GM12878 (cell line): ENCODE results near the gene CNR2. TPM values are rescaled to one million over a fixed set of nuclear protein-coding genes. Genes with fewer than 3 reads are reported as not detected.

Source experiments
- BCL11A ChIP-seq: IDR thresholded peaks from 2 replicates; pipeline ENCODE4 v1.6.1; 2011; ENCODE audit warnings: low read depth, low read length
- CREM ChIP-seq: IDR thresholded peaks from 2 replicates; pipeline ENCODE4 v1.6.1; 2014; ENCODE audit warnings: antibody characterized with exemption, low read depth
- EGR1 ChIP-seq, 2 experiments: IDR thresholded peaks; 1 replicate in 1 of 2; 2 replicates in 1 of 2; pipeline ENCODE4 v1.6.1; 2011 to 2012; ENCODE audit warnings: low read depth in 2 of 2, low read length in 2 of 2, borderline replicate concordance in 1 of 2, mild to moderate bottlenecking in 1 of 2, moderate library complexity in 1 of 2
- FOS ChIP-seq: IDR thresholded peaks from 3 replicates; pipeline ENCODE4 v1.6.1; 2011; ENCODE audit warnings: borderline replicate concordance; ENCODE audit not compliant: insufficient read length; ENCODE audit errors: extremely low read depth
- FOXM1 ChIP-seq: IDR thresholded peaks from 2 replicates; pipeline ENCODE4 v1.6.1; 2012; ENCODE audit warnings: low read depth, mild to moderate bottlenecking, inconsistent platforms, low read length, moderate library complexity
- GABPA ChIP-seq: IDR thresholded peaks from 2 replicates; pipeline ENCODE4 v1.6.1; 2014; ENCODE audit warnings: antibody characterized with exemption, low read depth, mild to moderate bottlenecking, inconsistent platforms
- MTA3 ChIP-seq: IDR thresholded peaks from 2 replicates; pipeline ENCODE4 v1.6.1; 2012; ENCODE audit warnings: low read length, inconsistent platforms, borderline replicate concordance
- NR2C2 ChIP-seq: IDR thresholded peaks from 2 replicates; pipeline ENCODE4 v1.6.1; 2011; ENCODE audit warnings: borderline replicate concordance, low read depth; ENCODE audit not compliant: control insufficient read depth, insufficient read length
- PAX5 ChIP-seq: IDR thresholded peaks from 2 replicates; pipeline ENCODE4 v1.6.1; 2011; ENCODE audit warnings: low read depth, low read length, borderline replicate concordance
- POU2F2 ChIP-seq: IDR thresholded peaks from 3 replicates; pipeline ENCODE4 v1.6.1; 2011; ENCODE audit warnings: low read depth, mild to moderate bottlenecking, low read length, borderline replicate concordance
- RCOR1 ChIP-seq: conservative IDR thresholded peaks from 2 replicates; pipeline ENCODE4 v1.6.1; 2012; ENCODE audit warnings: low read depth, low read length, improper control_type of control experiment
- YY1 ChIP-seq: IDR thresholded peaks from 2 replicates; pipeline ENCODE4 v1.6.1; 2011; ENCODE audit warnings: low read depth, mild to moderate bottlenecking, low read length
- ZNF217 ChIP-seq: fragments of 450-650 bp; IDR thresholded peaks from 2 replicates; pipeline ENCODE4 v1.6.1; 2017; ENCODE audit warnings: antibody characterized with exemption, mild to moderate bottlenecking
- polyA plus RNA-seq, 11 experiments: library from polyadenylated mRNA; depleted of rRNA in 4 of 11; unstranded in 6 of 11; stranded (reverse) in 5 of 11; fragments of >200 nt; fragmentation: Nextera tagmentation in 4 of 11; fragmentation: Illumina TruSeq in 1 of 11; extraction: Ambion mirVana in 4 of 11; extraction: Trizol in 1 of 11; gene quantifications; 1 replicate in 1 of 11; 2 replicates in 10 of 11; pipeline versions ENCODE4 v1.2.1 to v1.2.3, GENCODE V29; 2011 to 2016; ENCODE audit warnings: inconsistent platforms in 2 of 11, missing spikeins in 2 of 11, low read depth in 1 of 11
- total RNA-seq, 4 experiments: library from RNA; depleted of rRNA in 3 of 4; stranded (reverse); fragments of >200 nt in 3 of 4; fragmentation: Illumina TruSeq in 1 of 4; extraction: Trizol in 1 of 4; gene quantifications; 2 replicates each; pipeline versions ENCODE4 v1.2.1 to v1.2.3, GENCODE V29; 2013 to 2021
- TF ChIP-seq, protein P1 (sequence below): fragments of 450-650 bp; IDR thresholded peaks from 2 replicates; pipeline ENCODE4 v1.6.1; 2018; ENCODE audit warnings: mild to moderate bottlenecking, low read depth, moderate library complexity; ENCODE audit not compliant: partially characterized antibody
- TF ChIP-seq, protein P2 (sequence below): fragments of 450-650 bp; formaldehyde crosslinking; IDR thresholded peaks from 2 replicates; pipeline ENCODE4 v1.4.0; 2020; ENCODE audit warnings: mild to moderate bottlenecking, moderate library complexity

Gene CNR2
- total and polyA plus RNA-seq, 10 of the 15 experiments (the other 5 are each of a cell fraction or from before 2014, with no cell fraction given), result 0.46 to 19.8 (median 12.2) TPM

DNA sequence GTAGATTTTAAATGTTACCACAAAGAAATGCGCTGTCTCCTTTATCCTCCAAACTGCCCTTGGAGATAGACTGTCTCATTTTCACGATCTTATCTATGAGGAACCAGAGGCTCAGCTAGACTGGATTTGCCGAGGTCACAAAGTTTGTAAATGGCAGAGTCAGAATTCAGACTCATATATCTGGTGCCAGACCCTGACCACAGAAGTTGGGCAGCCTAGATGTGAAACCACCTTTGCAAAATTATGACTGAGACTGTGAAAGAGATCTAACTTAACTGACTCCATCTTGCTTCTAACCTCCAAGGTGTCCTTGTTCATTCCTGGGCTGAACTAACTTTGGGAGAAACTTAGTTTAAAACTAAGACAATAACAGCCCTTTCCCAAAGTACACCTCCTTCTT, 14.1 kb downstream of the CNR2 start (continued):
- TF ChIP-seq, protein P1, sequence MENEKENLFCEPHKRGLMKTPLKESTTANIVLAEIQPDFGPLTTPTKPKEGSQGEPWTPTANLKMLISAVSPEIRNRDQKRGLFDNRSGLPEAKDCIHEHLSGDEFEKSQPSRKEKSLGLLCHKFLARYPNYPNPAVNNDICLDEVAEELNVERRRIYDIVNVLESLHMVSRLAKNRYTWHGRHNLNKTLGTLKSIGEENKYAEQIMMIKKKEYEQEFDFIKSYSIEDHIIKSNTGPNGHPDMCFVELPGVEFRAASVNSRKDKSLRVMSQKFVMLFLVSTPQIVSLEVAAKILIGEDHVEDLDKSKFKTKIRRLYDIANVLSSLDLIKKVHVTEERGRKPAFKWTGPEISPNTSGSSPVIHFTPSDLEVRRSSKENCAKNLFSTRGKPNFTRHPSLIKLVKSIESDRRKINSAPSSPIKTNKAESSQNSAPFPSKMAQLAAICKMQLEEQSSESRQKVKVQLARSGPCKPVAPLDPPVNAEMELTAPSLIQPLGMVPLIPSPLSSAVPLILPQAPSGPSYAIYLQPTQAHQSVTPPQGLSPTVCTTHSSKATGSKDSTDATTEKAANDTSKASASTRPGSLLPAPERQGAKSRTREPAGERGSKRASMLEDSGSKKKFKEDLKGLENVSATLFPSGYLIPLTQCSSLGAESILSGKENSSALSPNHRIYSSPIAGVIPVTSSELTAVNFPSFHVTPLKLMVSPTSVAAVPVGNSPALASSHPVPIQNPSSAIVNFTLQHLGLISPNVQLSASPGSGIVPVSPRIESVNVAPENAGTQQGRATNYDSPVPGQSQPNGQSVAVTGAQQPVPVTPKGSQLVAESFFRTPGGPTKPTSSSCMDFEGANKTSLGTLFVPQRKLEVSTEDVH, result no peak
- TF ChIP-seq ZNF217, result no peak
- peak; percentile 58; the same call in 1 of the 2 replicates for TF ChIP-seq YY1
- no peak for TF ChIP-seq FOS
- TF ChIP-seq, protein P2, sequence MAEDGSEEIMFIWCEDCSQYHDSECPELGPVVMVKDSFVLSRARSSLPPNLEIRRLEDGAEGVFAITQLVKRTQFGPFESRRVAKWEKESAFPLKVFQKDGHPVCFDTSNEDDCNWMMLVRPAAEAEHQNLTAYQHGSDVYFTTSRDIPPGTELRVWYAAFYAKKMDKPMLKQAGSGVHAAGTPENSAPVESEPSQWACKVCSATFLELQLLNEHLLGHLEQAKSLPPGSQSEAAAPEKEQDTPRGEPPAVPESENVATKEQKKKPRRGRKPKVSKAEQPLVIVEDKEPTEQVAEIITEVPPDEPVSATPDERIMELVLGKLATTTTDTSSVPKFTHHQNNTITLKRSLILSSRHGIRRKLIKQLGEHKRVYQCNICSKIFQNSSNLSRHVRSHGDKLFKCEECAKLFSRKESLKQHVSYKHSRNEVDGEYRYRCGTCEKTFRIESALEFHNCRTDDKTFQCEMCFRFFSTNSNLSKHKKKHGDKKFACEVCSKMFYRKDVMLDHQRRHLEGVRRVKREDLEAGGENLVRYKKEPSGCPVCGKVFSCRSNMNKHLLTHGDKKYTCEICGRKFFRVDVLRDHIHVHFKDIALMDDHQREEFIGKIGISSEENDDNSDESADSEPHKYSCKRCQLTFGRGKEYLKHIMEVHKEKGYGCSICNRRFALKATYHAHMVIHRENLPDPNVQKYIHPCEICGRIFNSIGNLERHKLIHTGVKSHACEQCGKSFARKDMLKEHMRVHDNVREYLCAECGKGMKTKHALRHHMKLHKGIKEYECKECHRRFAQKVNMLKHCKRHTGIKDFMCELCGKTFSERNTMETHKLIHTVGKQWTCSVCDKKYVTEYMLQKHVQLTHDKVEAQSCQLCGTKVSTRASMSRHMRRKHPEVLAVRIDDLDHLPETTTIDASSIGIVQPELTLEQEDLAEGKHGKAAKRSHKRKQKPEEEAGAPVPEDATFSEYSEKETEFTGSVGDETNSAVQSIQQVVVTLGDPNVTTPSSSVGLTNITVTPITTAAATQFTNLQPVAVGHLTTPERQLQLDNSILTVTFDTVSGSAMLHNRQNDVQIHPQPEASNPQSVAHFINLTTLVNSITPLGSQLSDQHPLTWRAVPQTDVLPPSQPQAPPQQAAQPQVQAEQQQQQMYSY, result no peak
- no peak for TF ChIP-seq GABPA
- no peak for TF ChIP-seq POU2F2
- TF ChIP-seq RCOR1, result no peak
- TF ChIP-seq CREM, result peak; percentile 37; the same call in 1 of the 2 replicates
- TF ChIP-seq NR2C2, result no peak
- TF ChIP-seq PAX5, result no peak
- no peak for TF ChIP-seq MTA3
- TF ChIP-seq EGR1 (IDR thresholded peaks at IDR 0.05; ENCODE audit: borderline replicate concordance in 1 of 2, low read depth in 2 of 2, low read length in 2 of 2), result no peak
- TF ChIP-seq FOXM1, result peak; percentile 48; the same call in 1 of the 2 replicates
- 0 out of 2 replicates have a peak, but pooled peaks have one; percentile 45 for TF ChIP-seq BCL11A
